GM18526 (cell line): ENCODE measurements around the gene NRXN3.

Experiments used
- POLR2A ChIP-seq: IDR thresholded peaks from 3 replicates; pipeline ENCODE4 v1.6.1; 2011; ENCODE audit not compliant: insufficient read length; ENCODE audit errors: extremely low read depth

Gene NRXN3

GRCh38 chr14:79412822-79413221 lies 1242.6 kb downstream of the NRXN3 start:
- TF ChIP-seq POLR2A = no peak

GRCh38 chr14:79413734-79414428 lies 1243.7 kb downstream of the NRXN3 start:
- no peak for TF ChIP-seq POLR2A

- no peak for TF ChIP-seq POLR2A
These were observed 1245.6 kb downstream of the NRXN3 start for GRCh38 chr14:79415726-79416125.

- no peak for TF ChIP-seq POLR2A
These were observed 1247.8 kb downstream of the NRXN3 start for GRCh38 chr14:79417961-79418360.

GRCh38 chr14:79418649-79419415 lies 1248.7 kb downstream of the NRXN3 start:
- no peak for TF ChIP-seq POLR2A

- no peak for TF ChIP-seq POLR2A
These were observed 1249.6 kb downstream of the NRXN3 start for GRCh38 chr14:79419571-79420327.

GRCh38 chr14:79420725-79421124 lies 1250.6 kb downstream of the NRXN3 start:
- no peak for TF ChIP-seq POLR2A

GRCh38 chr14:79421811-79422210 lies 1251.6 kb downstream of the NRXN3 start:
- no peak for TF ChIP-seq POLR2A

GRCh38 chr14:79424462-79424861 lies 1254.3 kb downstream of the NRXN3 start:
- no peak for TF ChIP-seq POLR2A

- no peak for TF ChIP-seq POLR2A
These were observed 1256.1 kb downstream of the NRXN3 start for GRCh38 chr14:79426103-79426755.

GRCh38 chr14:79432640-79433039 lies 1262.5 kb downstream of the NRXN3 start:
- no peak for TF ChIP-seq POLR2A

- no peak for TF ChIP-seq POLR2A
These were observed 1266.2 kb downstream of the NRXN3 start for GRCh38 chr14:79436335-79436734.

GRCh38 chr14:79437951-79438350 lies 1267.8 kb downstream of the NRXN3 start:
- no peak for TF ChIP-seq POLR2A

GRCh38 chr14:79438696-79439342 lies 1268.6 kb downstream of the NRXN3 start:
- TF ChIP-seq POLR2A = no peak

- TF ChIP-seq POLR2A = no peak
These were observed 1272.6 kb downstream of the NRXN3 start for GRCh38 chr14:79442786-79443185.
